ENCODE results near the gene MACO1. TPM values are rescaled to one million over a fixed set of nuclear protein-coding genes. Genes with fewer than 3 reads are reported as not detected.

The MACO1 gene
- total and polyA plus RNA-seq, 2 donors from 2014 or later: 12.1 to 19.3 TPM

DNA sequence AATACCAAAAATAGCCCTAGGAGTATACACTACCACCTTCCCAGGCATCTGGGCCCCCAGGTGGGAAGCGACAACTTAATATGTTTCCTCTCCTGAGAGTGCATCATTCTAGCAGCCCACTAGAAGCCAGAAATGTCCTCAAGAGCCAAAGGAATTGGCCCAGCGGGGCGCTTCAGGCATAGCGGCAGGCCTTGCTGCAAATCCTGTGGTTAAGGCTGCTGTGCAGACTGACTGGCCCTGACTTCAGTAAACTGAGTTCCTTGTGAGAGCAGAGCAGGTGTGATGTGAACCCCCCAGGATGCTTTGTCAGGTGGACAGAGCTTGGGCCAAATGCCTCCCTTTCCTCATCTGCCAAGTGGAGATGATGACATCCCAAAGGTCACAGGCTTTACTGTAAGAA is 83.0 kb downstream of the MACO1 start:
- DNase-seq: no peak

DNA sequence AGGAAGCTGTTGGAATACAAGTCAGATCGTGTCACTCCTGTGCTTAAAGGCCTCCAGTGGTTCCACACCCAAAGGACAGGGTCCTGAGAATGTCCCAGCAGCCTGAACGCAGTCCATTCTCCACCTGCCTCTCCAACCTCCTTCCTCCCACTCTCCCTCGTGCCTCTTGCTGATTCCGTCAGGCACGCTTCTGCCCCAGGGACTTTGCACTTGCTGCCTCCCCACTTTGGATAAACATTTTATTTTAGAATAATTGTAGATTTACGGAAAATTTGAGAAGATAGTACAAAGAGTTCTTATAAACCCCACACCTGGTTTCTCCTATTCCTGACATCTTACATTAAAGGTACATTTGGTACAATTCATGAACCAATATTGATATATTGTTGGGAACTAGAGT is 84.3 kb downstream of the MACO1 start:
- DNase-seq (no peak), FAIRE-seq (no peak)
- intact Hi-C loops (cut with DNase I): no loop called here

More for the DNA sequence above, 83.0 kb downstream of the MACO1 start:
- no peaks in the 10 kb centered on the region for H3K9me3 ChIP-seq (ENCODE audit: control insufficient read depth in 2 of 3, insufficient read depth in 1 of 3, low read length in 3 of 3)
- no peak for FAIRE-seq
- no peak overlapping the region for H3K4me3 ChIP-seq (ENCODE audit: low read length in 3 of 3)
- H3K27me3 ChIP-seq (ENCODE audit: control insufficient read depth, insufficient read depth, low read length): no peaks in the 10 kb centered on the region
- no peak overlapping the region for H3K27ac ChIP-seq (ENCODE audit: low read depth in 2 of 2, low read length in 2 of 2)
- H3K4me1 ChIP-seq (ENCODE audit: control insufficient read depth in 2 of 3, insufficient read depth in 2 of 3, low read depth in 1 of 3, low read length in 3 of 3): no peaks in the 10 kb centered on the region
- intact Hi-C loops (cut with DNase I): no loop called here
- no peaks in the 10 kb centered on the region for H3K36me3 ChIP-seq (ENCODE audit: control insufficient read depth in 2 of 3, insufficient read depth in 3 of 3, low read length in 3 of 3)
- no peak overlapping the region for H3K9ac ChIP-seq (ENCODE audit: low read length in 3 of 3)
- TF ChIP-seq, protein P1, sequence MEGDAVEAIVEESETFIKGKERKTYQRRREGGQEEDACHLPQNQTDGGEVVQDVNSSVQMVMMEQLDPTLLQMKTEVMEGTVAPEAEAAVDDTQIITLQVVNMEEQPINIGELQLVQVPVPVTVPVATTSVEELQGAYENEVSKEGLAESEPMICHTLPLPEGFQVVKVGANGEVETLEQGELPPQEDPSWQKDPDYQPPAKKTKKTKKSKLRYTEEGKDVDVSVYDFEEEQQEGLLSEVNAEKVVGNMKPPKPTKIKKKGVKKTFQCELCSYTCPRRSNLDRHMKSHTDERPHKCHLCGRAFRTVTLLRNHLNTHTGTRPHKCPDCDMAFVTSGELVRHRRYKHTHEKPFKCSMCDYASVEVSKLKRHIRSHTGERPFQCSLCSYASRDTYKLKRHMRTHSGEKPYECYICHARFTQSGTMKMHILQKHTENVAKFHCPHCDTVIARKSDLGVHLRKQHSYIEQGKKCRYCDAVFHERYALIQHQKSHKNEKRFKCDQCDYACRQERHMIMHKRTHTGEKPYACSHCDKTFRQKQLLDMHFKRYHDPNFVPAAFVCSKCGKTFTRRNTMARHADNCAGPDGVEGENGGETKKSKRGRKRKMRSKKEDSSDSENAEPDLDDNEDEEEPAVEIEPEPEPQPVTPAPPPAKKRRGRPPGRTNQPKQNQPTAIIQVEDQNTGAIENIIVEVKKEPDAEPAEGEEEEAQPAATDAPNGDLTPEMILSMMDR (IDR thresholded peaks at IDR 0.05; ENCODE audit: borderline replicate concordance, extremely low read depth, insufficient read depth): no peak

DNA sequence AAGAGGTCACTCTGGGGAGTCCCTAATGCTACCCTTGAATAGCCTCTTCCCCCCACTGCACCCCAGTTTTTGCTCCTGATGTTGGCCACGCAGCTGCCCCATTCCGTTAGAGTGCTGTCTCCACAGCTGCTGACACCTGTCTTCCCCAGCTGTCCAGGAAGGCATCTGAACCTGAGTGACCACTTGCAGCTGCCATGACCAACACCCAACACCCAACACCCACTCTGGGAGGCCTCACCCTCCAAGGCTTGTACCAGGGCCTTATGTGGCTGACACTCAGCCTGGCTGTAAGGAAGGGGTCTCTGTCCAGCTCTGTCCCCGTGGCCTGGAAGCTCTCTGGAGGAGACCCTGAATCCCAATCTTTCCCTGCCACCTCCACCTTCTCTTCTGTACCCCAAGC is 86.0 kb downstream of the MACO1 start:
- intact Hi-C loops (cut with DNase I): no loop called here
- no peaks in the 10 kb centered on the region for H3K36me3 ChIP-seq (ENCODE audit: control insufficient read depth in 2 of 3, insufficient read depth in 3 of 3, low read length in 3 of 3)
- no peaks in the 10 kb centered on the region for H3K27me3 ChIP-seq (ENCODE audit: control insufficient read depth, insufficient read depth, low read length)
- DNase-seq: no peak
- TF ChIP-seq, protein P1 (IDR thresholded peaks at IDR 0.05; ENCODE audit: borderline replicate concordance, extremely low read depth, insufficient read depth): no peak
- no peak overlapping the region for H3K27ac ChIP-seq (ENCODE audit: low read depth in 2 of 2, low read length in 2 of 2)
- no peak for FAIRE-seq
- H3K9ac ChIP-seq (ENCODE audit: low read length in 3 of 3): no peak overlapping the region
- no peak overlapping the region for H3K4me3 ChIP-seq (ENCODE audit: low read length in 3 of 3)
- H3K4me1 ChIP-seq (ENCODE audit: control insufficient read depth in 2 of 3, insufficient read depth in 2 of 3, low read depth in 1 of 3, low read length in 3 of 3): peaks cover 0 to 1% (median 0%) of the 10 kb centered on the region in 3 donors
- H3K9me3 ChIP-seq (ENCODE audit: control insufficient read depth in 2 of 3, insufficient read depth in 1 of 3, low read length in 3 of 3): no peaks in the 10 kb centered on the region

More for the DNA sequence above, 84.3 kb downstream of the MACO1 start:
- H3K27me3 ChIP-seq (ENCODE audit: control insufficient read depth, insufficient read depth, low read length): no peaks in the 10 kb centered on the region
- H3K9ac ChIP-seq (ENCODE audit: low read length in 3 of 3): no peak overlapping the region
- no peaks in the 10 kb centered on the region for H3K36me3 ChIP-seq (ENCODE audit: control insufficient read depth in 2 of 3, insufficient read depth in 3 of 3, low read length in 3 of 3)
- TF ChIP-seq, protein P1 (IDR thresholded peaks at IDR 0.05; ENCODE audit: borderline replicate concordance, extremely low read depth, insufficient read depth): no peak
- no peaks in the 10 kb centered on the region for H3K9me3 ChIP-seq (ENCODE audit: control insufficient read depth in 2 of 3, insufficient read depth in 1 of 3, low read length in 3 of 3)
- no peaks in the 10 kb centered on the region for H3K4me1 ChIP-seq (ENCODE audit: control insufficient read depth in 2 of 3, insufficient read depth in 2 of 3, low read depth in 1 of 3, low read length in 3 of 3)
- no peak overlapping the region for H3K27ac ChIP-seq (ENCODE audit: low read depth in 2 of 2, low read length in 2 of 2)
- H3K4me3 ChIP-seq (ENCODE audit: low read length in 3 of 3): no peak overlapping the region
